GM12875 (cell line): Measurements from ENCODE around the gene SAMD4A.

Source experiments
- H3K4me3 ChIP-seq: one replicate; pipeline ENCODE4 v1.5.1; 2011; ENCODE audit warnings: low read depth, low read length, control low read depth
- TF ChIP-seq, protein P1 (sequence below): IDR thresholded peaks from 2 replicates; pipeline ENCODE4 v1.5.1; 2011; ENCODE audit warnings: low read depth, mild to moderate bottlenecking, control low read depth, inconsistent platforms, low read length, moderate library complexity, borderline replicate concordance; ENCODE audit not compliant: insufficient read depth

Gene SAMD4A

DNA sequence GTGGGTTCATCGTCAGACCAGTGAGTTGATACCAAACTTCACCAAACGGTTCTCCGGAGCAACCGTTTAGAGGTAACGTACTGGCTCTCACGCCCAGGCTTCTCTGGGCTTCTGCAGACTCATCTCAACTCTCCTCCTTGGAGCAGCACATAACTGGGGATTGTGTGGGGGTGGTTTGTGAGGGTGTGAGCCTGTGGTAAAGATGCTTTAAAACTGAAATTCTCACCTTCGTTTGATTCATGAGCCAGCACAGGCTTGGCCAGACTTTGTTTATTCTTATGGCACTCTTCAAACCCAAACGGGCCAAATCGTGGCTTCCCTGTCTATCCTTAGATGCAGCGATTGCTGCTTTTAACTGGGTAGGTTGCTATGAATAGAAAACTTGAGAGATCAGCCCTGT, 121.3 kb downstream of the SAMD4A start:
- TF ChIP-seq, protein P1, sequence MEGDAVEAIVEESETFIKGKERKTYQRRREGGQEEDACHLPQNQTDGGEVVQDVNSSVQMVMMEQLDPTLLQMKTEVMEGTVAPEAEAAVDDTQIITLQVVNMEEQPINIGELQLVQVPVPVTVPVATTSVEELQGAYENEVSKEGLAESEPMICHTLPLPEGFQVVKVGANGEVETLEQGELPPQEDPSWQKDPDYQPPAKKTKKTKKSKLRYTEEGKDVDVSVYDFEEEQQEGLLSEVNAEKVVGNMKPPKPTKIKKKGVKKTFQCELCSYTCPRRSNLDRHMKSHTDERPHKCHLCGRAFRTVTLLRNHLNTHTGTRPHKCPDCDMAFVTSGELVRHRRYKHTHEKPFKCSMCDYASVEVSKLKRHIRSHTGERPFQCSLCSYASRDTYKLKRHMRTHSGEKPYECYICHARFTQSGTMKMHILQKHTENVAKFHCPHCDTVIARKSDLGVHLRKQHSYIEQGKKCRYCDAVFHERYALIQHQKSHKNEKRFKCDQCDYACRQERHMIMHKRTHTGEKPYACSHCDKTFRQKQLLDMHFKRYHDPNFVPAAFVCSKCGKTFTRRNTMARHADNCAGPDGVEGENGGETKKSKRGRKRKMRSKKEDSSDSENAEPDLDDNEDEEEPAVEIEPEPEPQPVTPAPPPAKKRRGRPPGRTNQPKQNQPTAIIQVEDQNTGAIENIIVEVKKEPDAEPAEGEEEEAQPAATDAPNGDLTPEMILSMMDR, result no peak
- no peak overlapping the region for H3K4me3 ChIP-seq

DNA sequence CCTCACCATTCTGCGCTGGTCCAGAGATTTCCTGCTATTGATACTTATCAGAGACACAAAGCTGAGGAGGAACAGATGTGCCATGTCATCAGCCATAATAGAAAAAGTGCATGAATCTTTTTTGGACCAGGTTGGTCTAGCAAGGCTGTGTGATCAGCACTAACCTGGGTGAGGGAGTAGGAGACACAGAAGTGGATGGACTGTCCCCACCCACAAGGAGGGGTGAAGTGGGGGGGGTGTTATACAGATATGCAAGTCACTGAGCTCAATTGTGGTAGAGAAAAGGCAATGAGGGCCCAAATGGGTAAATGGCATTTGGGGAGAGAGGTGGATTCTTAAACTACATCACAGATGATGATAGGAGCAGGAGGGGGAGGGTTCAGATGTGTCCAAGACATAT, 123.0 kb downstream of the SAMD4A start:
- H3K4me3 ChIP-seq, result no peak overlapping the region
- TF ChIP-seq, protein P1, result no peak

DNA sequence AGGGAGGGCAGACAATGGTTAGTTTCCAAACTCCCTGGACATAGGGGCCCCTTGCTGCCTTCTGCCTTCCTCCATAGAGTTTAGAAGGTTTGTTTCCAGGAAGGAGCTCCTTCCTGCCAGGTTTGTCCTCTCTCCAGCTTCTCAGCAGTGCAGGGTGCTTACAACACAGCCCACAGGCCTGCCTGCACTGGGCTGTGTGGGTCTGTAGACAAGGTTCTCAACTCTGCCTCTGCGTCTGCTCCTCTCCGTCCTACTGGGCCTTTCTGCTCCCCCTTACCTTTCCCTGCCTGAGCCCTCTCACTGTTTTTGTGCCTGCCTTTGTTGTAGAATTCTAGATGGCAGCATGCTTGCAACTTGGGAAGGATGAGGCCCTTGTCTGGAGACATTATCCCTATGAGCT, 124.0 kb downstream of the SAMD4A start:
- TF ChIP-seq, protein P1, result no peak

DNA sequence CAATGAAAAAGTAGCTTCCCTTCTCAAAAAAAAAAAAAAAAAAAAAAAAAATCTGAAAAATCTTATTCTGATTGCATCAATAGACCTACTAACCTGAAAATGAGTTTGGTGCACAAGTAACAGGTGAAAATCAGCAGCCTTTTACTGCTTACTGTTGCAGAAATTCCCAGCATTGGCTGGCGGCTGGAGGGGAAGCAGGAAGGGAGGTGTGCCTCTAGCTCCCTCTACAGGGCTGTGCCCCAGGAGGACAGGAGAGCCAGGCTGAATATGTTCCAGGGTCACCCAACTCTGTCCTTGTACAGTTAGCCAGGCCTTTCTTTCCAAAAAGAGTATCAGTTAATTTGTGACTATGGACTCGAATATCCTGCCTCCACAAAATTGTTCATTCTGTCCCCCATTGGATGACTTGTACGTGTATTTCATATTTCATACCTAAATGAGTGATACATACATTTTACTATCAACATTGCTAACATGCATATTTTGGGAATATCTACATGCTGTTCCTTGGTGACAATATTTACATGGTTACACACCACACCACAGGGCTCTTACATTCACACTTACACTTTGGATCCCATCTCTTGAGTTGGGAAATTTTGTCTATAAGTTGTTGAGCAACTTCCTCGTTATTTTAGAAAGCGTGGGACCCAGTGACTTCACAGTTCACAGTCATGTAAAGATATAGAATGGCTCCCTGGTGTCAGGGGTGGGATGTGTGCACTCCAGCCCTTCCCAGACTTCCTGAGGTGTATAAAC, 124.8 kb downstream of the SAMD4A start:
- TF ChIP-seq, protein P1, result peak; percentile 89

More for the DNA sequence above, 124.0 kb downstream of the SAMD4A start:
- H3K4me3 ChIP-seq, result no peak overlapping the region

DNA sequence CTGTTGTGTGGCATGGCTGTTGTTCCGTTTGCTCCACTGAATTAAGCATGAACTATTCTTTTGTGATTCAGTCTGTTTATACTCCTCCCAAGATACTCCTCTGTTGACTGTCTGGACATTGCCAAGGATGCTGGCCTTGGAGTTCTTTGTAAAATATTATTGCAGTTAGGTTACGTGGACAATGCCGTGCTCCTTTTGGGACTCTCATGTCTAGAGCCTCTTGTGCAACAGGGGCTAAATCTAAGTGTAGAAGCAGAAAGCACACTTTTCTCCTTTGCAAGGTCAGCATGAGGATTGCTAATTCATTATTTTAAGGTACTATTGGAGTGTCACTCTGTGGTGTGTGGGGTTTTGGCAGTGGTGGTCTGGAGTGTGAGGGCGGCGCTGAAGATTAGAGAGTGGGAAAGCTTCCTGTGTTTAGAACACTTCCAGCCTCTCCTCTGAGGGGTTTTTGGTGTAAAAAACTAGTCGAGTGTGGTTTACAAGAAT, 125.4 kb downstream of the SAMD4A start:
- H3K4me3 ChIP-seq, result no peak overlapping the region
- TF ChIP-seq, protein P1, result no peak

More for the DNA sequence above, 124.8 kb downstream of the SAMD4A start:
- H3K4me3 ChIP-seq, result no peak overlapping the region

DNA sequence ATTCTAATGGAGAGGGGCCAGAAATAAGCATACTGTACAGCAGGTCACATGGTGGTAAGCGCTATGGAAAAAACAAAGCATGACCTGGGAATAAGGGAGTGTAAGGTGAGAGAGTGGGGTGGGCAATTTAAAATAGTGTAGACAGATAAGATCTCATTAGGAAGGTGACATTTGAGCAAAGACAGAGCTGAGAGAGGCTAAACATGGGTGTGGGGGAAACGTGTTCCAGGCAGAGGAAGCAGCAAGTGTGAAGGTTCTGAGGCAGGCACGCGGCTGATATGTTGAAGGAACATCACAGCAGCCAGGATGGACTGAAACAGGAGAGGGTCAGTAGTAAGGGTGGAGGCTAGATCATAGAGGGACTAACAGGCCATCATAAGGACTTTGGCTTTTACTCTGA, 126.8 kb downstream of the SAMD4A start:
- TF ChIP-seq, protein P1, result no peak
- no peak overlapping the region for H3K4me3 ChIP-seq

DNA sequence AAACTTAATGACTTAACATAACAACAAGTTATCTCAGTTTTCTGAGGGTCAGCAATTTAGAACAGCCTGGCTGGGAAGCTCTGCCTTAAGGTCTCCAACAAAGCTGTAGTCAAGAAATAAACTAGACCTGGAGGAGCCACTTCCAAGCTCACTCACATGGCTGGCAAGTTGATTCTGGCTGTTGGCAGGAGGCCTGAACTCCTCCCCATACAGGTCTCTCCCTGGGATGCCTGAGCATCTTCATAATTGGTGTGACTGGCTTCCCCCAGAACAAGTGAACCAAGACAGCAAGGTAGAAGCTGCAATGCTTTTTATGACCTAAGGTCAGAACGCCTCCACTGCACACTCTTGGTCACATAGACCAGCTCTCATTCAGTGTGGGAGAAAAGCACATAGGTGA, 128.3 kb downstream of the SAMD4A start:
- TF ChIP-seq, protein P1, result no peak
- H3K4me3 ChIP-seq, result no peak overlapping the region
